H9 (cell line): Measurements from ENCODE around the gene SECTM1. TPM values are rescaled to one million over a fixed set of nuclear protein-coding genes. Genes with fewer than 3 reads are reported as not detected.

ENCODE experiments used
- DNase-seq: peaks from one replicate; pipeline ENCODE4 v3.0.0-alpha.2; 2017
- H2AFZ ChIP-seq: one replicate; pipeline ENCODE4 v1.6.1; 2013; ENCODE audit warnings: mild to moderate bottlenecking, low read length, control low read depth, moderate library complexity
- H2AK5ac ChIP-seq: 2 replicates; pipeline ENCODE4 v1.6.1; 2013; ENCODE audit warnings: low read length, control low read depth, mixed read lengths; ENCODE audit not compliant: insufficient read length
- H2BK120ac ChIP-seq: one replicate; pipeline ENCODE4 v1.6.1; 2013; ENCODE audit warnings: low read depth, mild to moderate bottlenecking, low read length, control low read depth, inconsistent platforms; ENCODE audit not compliant: poor library complexity, severe bottlenecking
- H2BK12ac ChIP-seq: 2 replicates; pipeline ENCODE4 v1.6.1; 2013; ENCODE audit warnings: low read length, control low read depth, mixed read lengths, low read depth; ENCODE audit not compliant: insufficient read length
- H2BK15ac ChIP-seq: 2 replicates; pipeline ENCODE4 v1.6.1; 2013; ENCODE audit warnings: low read depth, low read length, control low read depth
- H2BK20ac ChIP-seq: one replicate; pipeline ENCODE4 v1.6.1; 2013; ENCODE audit warnings: low read depth, mild to moderate bottlenecking, low read length, control low read depth, inconsistent platforms; ENCODE audit not compliant: poor library complexity, severe bottlenecking
- H2BK5ac ChIP-seq: 2 replicates; pipeline ENCODE4 v1.6.1; 2013; ENCODE audit warnings: low read length, control low read depth, mixed read lengths; ENCODE audit not compliant: insufficient read length
- H3K14ac ChIP-seq: 2 replicates; pipeline ENCODE4 v1.6.1; 2013; ENCODE audit warnings: low read length, control low read depth; ENCODE audit not compliant: insufficient read depth
- H3K18ac ChIP-seq: 2 replicates; pipeline ENCODE4 v1.6.1; 2013; ENCODE audit warnings: low read depth, mild to moderate bottlenecking, mixed read lengths, low read length, control low read depth; ENCODE audit not compliant: insufficient read length
- H3K23ac ChIP-seq: 2 replicates; pipeline ENCODE4 v1.6.1; 2013; ENCODE audit warnings: low read length, control low read depth, mixed read lengths, low read depth; ENCODE audit not compliant: insufficient read length
- H3K23me2 ChIP-seq: 2 replicates; pipeline ENCODE4 v1.6.1; 2013; ENCODE audit warnings: low read depth, mild to moderate bottlenecking, mixed read lengths, low read length, control low read depth; ENCODE audit not compliant: insufficient read length, poor library complexity, severe bottlenecking
- H3K27ac ChIP-seq: 2 replicates; pipeline ENCODE4 v1.5.1; 2013; ENCODE audit warnings: low read length, control low read depth, mixed read lengths, low read depth; ENCODE audit not compliant: insufficient read length
- H3K27me3 ChIP-seq: 2 replicates; pipeline ENCODE4 v1.6.1; 2013; ENCODE audit warnings: low read length, control low read depth, inconsistent platforms; ENCODE audit not compliant: insufficient read depth
- H3K4ac ChIP-seq: 2 replicates; pipeline ENCODE4 v1.6.1; 2013; ENCODE audit warnings: low read depth, mild to moderate bottlenecking, control low read depth, inconsistent platforms, low read length, moderate library complexity
- H3K4me1 ChIP-seq: 2 replicates; pipeline ENCODE4 v1.6.1; 2013; ENCODE audit warnings: low read length, control low read depth, inconsistent platforms; ENCODE audit not compliant: insufficient read depth
- H3K4me2 ChIP-seq: 2 replicates; pipeline ENCODE4 v1.6.1; 2013; ENCODE audit warnings: low read length, control low read depth, mixed read lengths; ENCODE audit not compliant: insufficient read length, insufficient read depth
- H3K56ac ChIP-seq: 2 replicates; pipeline ENCODE4 v1.6.1; 2013; ENCODE audit warnings: low read depth, mild to moderate bottlenecking, mixed read lengths, low read length, control low read depth; ENCODE audit not compliant: insufficient read length
- H3K79me1 ChIP-seq: 2 replicates; pipeline ENCODE4 v1.6.1; 2013; ENCODE audit warnings: low read depth, mild to moderate bottlenecking, moderate library complexity, low read length, control low read depth, inconsistent platforms; ENCODE audit not compliant: insufficient read depth, poor library complexity, severe bottlenecking
- H3K79me2 ChIP-seq: 2 replicates; pipeline ENCODE4 v1.6.1; 2013; ENCODE audit warnings: low read length, control low read depth, inconsistent platforms; ENCODE audit not compliant: insufficient read depth
- H3K9ac ChIP-seq: 2 replicates; pipeline ENCODE4 v1.6.1; 2013; ENCODE audit warnings: low read length, control low read depth, mixed read lengths; ENCODE audit not compliant: insufficient read length; ENCODE audit errors: extremely low read depth
- H3K9me3 ChIP-seq: one replicate; pipeline ENCODE4 v1.6.1; 2013; ENCODE audit warnings: low read depth, low read length, inconsistent platforms; ENCODE audit not compliant: control insufficient read depth
- H3T11ph ChIP-seq: one replicate; pipeline ENCODE4 v1.6.1; 2013; ENCODE audit warnings: mild to moderate bottlenecking, low read length, control low read depth, inconsistent platforms
- H4K20me1 ChIP-seq: one replicate; pipeline ENCODE4 v1.6.1; 2013; ENCODE audit not compliant: control insufficient read depth, insufficient read length, insufficient read depth
- H4K5ac ChIP-seq: 2 replicates; pipeline ENCODE4 v1.6.1; 2013; ENCODE audit warnings: low read depth, mild to moderate bottlenecking, mixed read lengths, low read length, control low read depth; ENCODE audit not compliant: insufficient read length
- H4K8ac ChIP-seq: replicated peaks from 2 replicates; pipeline ENCODE4 v1.6.1; 2013; ENCODE audit warnings: low read length, control low read depth, mixed read lengths, low read depth; ENCODE audit not compliant: insufficient read length
- H4K91ac ChIP-seq: 2 replicates; pipeline ENCODE4 v1.6.1; 2013; ENCODE audit warnings: low read depth, mild to moderate bottlenecking, moderate library complexity, mixed read lengths, low read length, control low read depth; ENCODE audit not compliant: insufficient read length
- H3K27ac Mint-ChIP-seq, 3 experiments: 2 replicates in 2 of 3; 3 replicates in 1 of 3; pipeline ENCODE4 v1.8.0; 2020 to 2021; ENCODE audit warnings: mixed read lengths in 3 of 3, mild to moderate bottlenecking in 1 of 3, moderate library complexity in 1 of 3
- H3K27me3 Mint-ChIP-seq: 2 replicates; pipeline ENCODE4 v1.8.0; 2021; ENCODE audit warnings: low read depth, mild to moderate bottlenecking, moderate library complexity, mixed read lengths
- H3K36me3 Mint-ChIP-seq, 3 experiments: 2 replicates in 2 of 3; 3 replicates in 1 of 3; pipeline ENCODE4 v1.8.0; 2020 to 2021; ENCODE audit warnings: low read depth in 3 of 3, mixed read lengths in 3 of 3; ENCODE audit not compliant: insufficient read depth in 1 of 3
- H3K4me1 Mint-ChIP-seq, 2 experiments: 2 replicates each; pipeline ENCODE4 v1.8.0; 2020; ENCODE audit warnings: mixed read lengths in 2 of 2
- H3K4me3 Mint-ChIP-seq, 2 experiments: 2 replicates in 1 of 2; 3 replicates in 1 of 2; pipeline ENCODE4 v1.8.0; 2020 to 2021; ENCODE audit warnings: mild to moderate bottlenecking in 2 of 2, mixed read lengths in 2 of 2, moderate library complexity in 1 of 2
- H3K9me3 Mint-ChIP-seq, 2 experiments: 2 replicates in 1 of 2; 3 replicates in 1 of 2; pipeline ENCODE4 v1.8.0; 2020; ENCODE audit warnings: mild to moderate bottlenecking in 2 of 2, mixed read lengths in 2 of 2, moderate library complexity in 1 of 2
- WGBS: extraction: QIAGEN DNeasy Blood & Tissue Kit; methylation state at CpG from one replicate; pipeline ENCODE4 v1.1.7; 2013; ENCODE audit warnings: missing lambda C conversion rate, low lambda C conversion rate, mixed read lengths; ENCODE audit not compliant: insufficient read length; ENCODE audit errors: extremely low coverage; 5-methylcytosine and 5-hydroxymethylcytosine counted together
- total RNA-seq: library from RNA; stranded (reverse); gene quantifications from 2 replicates; pipeline ENCODE4 v1.2.1, GENCODE V29; 2021
- TF ChIP-seq, protein P1 (sequence below): fragments of 200-600 bp; sonication (generic); conservative IDR thresholded peaks from 3 replicates; pipeline ENCODE4 v1.8.0; 2021; ENCODE audit warnings: antibody characterized with exemption, mild to moderate bottlenecking

Gene SECTM1
- total RNA-seq, 1 experiment from 2014 or later, result 0.28 TPM

GRCh38 chr17:82285141-82285540, 48.4 kb downstream of the SECTM1 start:
- H3K9me3 Mint-ChIP-seq, result peaks cover 0 to 10% of the 10 kb centered on the region in 2 experiments; a peak in 3 of 5 replicates
- Histone ChIP-seq H2BK20ac (no peak overlapping the region), H3K27ac (no peak overlapping the region), H2BK12ac (no peak overlapping the region), H3K79me1 (no peaks in the 10 kb centered on the region), H3K14ac (no peak overlapping the region), H3K4ac (no peak overlapping the region), H3K23me2 (no peaks in the 10 kb centered on the region), H3K4me2 (no peak overlapping the region), H3T11ph (no peak overlapping the region), H4K91ac (no peak overlapping the region), H3K9ac (no peak overlapping the region), H3K18ac (no peak overlapping the region), H2BK120ac (no peak overlapping the region), H4K20me1 (peaks cover 4% of the 10 kb centered on the region), H2AK5ac (no peak overlapping the region), H3K79me2 (no peaks in the 10 kb centered on the region), H2BK5ac (no peak overlapping the region), H4K5ac (no peak overlapping the region), H2BK15ac (no peak overlapping the region), H3K27me3 (no peaks in the 10 kb centered on the region), H3K4me1 (no peaks in the 10 kb centered on the region), H4K8ac (no peak overlapping the region), H3K9me3 (no peaks in the 10 kb centered on the region), H3K56ac (no peak overlapping the region), H2AFZ (no peak overlapping the region), H3K23ac (no peak overlapping the region)
- H3K27ac Mint-ChIP-seq, result no peak overlapping the region
- no peaks in the 10 kb centered on the region for H3K36me3 Mint-ChIP-seq
- DNase-seq, result no peak
- WGBS, result no CpG with 5 or more reads among the region's 8 CpGs
- H3K4me1 Mint-ChIP-seq, result peaks cover 5 to 19% of the 10 kb centered on the region in 2 experiments
- no peak overlapping the region for H3K4me3 Mint-ChIP-seq
- peaks cover 16% of the 10 kb centered on the region for H3K27me3 Mint-ChIP-seq
- TF ChIP-seq, protein P1, sequence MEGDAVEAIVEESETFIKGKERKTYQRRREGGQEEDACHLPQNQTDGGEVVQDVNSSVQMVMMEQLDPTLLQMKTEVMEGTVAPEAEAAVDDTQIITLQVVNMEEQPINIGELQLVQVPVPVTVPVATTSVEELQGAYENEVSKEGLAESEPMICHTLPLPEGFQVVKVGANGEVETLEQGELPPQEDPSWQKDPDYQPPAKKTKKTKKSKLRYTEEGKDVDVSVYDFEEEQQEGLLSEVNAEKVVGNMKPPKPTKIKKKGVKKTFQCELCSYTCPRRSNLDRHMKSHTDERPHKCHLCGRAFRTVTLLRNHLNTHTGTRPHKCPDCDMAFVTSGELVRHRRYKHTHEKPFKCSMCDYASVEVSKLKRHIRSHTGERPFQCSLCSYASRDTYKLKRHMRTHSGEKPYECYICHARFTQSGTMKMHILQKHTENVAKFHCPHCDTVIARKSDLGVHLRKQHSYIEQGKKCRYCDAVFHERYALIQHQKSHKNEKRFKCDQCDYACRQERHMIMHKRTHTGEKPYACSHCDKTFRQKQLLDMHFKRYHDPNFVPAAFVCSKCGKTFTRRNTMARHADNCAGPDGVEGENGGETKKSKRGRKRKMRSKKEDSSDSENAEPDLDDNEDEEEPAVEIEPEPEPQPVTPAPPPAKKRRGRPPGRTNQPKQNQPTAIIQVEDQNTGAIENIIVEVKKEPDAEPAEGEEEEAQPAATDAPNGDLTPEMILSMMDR, result no peak
